GM12874 (cell line): ENCODE results near the gene DIS3L2.

Experiments used
- TF ChIP-seq, protein P1 (sequence below): IDR thresholded peaks from 2 replicates; pipeline ENCODE4 v1.5.1; 2011; ENCODE audit warnings: low read depth, mild to moderate bottlenecking, control low read depth, low read length, moderate library complexity; ENCODE audit not compliant: insufficient read depth

Gene DIS3L2

DNA sequence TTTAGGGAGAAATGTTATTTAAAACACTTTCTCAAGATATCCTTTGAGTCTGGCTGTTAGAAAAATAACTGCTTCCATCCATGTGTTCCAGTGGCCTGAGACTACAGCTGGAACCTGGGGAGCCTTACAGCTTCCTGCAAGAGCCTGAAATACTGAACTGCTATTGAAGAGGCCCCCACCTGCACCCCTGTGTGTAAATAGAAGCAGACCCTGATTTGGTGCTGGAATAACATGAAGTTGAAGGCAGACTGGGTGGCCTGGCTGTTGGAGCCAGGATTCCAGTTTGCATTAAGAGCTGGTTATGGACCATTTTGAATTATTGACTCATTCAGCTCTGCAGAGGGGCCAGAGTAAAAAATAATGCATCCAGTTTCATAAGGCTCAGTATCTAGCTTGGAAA lies 61.9 kb downstream of the DIS3L2 start:
- TF ChIP-seq, protein P1, sequence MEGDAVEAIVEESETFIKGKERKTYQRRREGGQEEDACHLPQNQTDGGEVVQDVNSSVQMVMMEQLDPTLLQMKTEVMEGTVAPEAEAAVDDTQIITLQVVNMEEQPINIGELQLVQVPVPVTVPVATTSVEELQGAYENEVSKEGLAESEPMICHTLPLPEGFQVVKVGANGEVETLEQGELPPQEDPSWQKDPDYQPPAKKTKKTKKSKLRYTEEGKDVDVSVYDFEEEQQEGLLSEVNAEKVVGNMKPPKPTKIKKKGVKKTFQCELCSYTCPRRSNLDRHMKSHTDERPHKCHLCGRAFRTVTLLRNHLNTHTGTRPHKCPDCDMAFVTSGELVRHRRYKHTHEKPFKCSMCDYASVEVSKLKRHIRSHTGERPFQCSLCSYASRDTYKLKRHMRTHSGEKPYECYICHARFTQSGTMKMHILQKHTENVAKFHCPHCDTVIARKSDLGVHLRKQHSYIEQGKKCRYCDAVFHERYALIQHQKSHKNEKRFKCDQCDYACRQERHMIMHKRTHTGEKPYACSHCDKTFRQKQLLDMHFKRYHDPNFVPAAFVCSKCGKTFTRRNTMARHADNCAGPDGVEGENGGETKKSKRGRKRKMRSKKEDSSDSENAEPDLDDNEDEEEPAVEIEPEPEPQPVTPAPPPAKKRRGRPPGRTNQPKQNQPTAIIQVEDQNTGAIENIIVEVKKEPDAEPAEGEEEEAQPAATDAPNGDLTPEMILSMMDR: no peak

DNA sequence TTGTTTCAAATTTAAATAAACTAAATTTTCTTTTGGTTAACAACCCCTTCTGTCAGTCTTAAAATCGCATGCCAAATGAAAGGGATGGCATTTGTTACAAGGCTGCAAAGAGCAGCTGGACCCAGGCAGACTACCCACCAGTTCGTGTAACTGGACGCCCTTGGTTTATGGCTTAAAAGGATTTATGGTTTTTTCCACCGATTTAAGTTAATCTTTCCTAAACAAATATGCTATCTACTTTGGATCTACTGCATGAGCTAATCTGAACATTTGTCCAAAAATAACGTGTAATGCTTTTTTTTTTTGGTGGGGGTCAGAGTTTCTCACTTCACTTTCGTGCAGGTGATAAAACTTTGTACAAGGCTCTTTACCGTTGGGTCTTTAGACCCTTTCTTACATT lies 62.9 kb downstream of the DIS3L2 start:
- TF ChIP-seq, protein P1: no peak

DNA sequence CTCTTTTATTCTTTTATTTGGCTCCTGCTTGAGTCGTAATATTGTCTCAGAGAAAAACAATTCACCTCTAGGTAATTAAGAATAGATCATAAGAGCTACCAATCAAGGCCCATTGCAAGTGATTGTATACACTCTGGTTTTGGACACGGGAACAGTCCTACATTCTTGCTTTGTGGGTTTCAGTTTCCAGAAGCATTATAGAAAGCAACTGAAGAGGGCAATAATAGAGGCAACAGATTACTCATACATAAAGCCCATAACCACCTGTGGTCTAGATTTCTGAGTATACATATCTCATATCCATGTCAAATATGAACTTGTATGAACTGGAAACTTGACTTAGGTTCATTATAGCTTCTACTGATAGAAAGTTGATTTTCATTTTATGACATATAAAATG lies 65.4 kb downstream of the DIS3L2 start:
- TF ChIP-seq, protein P1: no peak

DNA sequence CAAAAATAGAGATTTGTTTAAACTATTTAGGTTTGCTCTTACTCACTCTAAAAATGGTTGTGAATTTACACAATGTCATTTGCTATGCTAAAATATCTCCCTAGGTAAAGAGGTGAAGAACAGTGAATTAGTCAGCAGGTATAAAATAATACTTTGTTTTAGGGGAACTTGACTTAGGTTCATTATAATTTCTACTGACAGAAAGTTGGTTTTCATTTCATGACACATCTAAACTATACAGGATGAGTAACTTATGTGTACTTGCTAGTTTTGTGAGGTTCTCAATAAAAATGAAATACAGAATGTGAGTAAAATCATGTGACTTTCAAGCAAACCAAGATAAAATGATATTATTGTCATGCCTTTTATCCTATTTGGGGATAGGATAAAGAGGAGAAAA lies 66.0 kb downstream of the DIS3L2 start:
- TF ChIP-seq, protein P1: no peak

DNA sequence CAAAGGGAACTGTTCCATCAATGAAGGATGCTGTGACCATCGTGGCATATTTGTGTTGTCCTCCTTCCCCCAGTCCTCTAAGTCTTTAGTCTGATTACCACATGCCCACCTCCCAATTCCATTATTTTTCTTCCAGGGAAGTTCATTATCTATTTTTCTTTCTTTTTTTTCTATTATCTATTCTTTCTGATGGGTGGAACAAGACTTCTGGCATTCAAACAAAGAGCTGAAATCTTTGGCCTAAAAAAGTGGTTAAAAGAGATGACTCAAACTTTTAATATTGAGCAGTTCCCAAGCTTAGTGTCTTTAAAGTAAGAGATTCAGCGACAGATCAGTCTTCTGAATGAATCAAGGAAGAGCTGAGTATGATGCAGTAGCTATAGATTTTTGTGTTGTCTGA lies 66.6 kb downstream of the DIS3L2 start:
- TF ChIP-seq, protein P1: no peak

DNA sequence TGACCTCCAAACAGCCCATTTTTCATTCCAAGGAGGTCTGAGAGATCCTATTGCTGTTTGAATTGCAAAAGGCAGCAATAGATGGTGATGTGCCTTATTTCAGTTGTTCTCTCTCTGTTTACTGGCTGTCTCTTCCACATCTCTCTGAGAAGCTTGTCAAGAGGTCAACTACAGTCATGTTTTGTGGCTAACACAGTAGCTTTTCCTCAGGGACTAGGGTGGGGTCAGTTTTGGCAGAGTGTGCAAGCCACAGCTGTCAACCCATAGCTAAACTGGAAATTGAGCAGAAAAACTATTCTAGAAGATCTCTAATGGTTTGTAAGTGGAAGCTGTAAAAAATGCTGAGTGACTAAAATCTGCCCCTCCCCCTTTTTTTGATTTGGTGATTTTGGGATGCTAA lies 67.1 kb downstream of the DIS3L2 start:
- TF ChIP-seq, protein P1: no peak

DNA sequence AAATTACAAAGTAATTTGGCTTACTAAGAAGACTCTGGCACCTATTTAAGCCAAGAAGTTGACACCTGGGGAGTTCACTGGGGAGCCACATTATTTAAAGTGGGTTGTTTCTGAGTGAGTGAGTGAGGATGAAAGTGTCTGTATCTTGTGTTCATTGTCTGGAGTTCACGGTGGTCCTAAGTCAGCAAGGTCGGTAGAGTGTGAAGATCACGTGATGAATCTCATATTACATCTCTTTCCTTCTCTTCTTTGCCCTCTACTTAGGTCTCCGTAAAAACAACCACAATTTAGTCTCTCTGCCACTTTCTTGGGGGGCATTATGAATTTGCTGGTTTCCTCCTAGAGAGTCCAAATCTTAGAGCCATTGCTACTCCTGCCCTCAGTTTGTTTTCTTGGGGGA lies 67.8 kb downstream of the DIS3L2 start:
- TF ChIP-seq, protein P1: no peak

DNA sequence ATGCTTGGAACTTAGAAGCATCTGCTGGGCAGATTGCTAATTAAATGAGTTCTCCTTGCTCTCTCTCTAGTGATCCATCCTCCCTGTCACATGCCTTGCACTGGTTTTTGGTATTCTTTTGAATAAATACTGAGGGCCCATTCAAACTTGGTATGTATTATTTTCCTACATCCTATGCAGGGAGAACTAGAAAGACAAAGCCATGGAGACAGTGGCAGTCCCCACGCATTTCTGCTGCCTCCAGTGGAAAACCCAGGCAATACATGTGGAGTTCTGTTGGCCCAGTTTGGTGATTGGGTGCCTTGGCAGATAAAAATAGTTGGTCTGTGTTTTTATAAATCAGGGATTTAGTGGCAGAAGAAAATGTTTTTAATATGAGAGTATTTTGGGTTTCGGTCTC lies 68.7 kb downstream of the DIS3L2 start:
- TF ChIP-seq, protein P1: peak; percentile 26; the same call in 1 of the 2 replicates
